Neural cell (in vitro differentiated cells): ENCODE data around the gene SRP68.
"Not testable (repeated sequence)": the region's sequence is repeated elsewhere in the genome, so short reads cannot be mapped to it uniquely, and the experiment has no call there.

Experiments used
- EZH2 ChIP-seq: fragments of 200-600, 300-800 bp; shearing (Covaris generic), sonication (generic); IDR thresholded peaks from 2 replicates; pipeline ENCODE4 v1.6.1; 2014; ENCODE audit warnings: antibody characterized with exemption, low read length, borderline replicate concordance, mild to moderate bottlenecking; ENCODE audit not compliant: insufficient read depth, poor library complexity, severe bottlenecking
- REST ChIP-seq: IDR thresholded peaks from 2 replicates; pipeline ENCODE4 v1.6.1; 2012; ENCODE audit warnings: borderline replicate concordance

DNA sequence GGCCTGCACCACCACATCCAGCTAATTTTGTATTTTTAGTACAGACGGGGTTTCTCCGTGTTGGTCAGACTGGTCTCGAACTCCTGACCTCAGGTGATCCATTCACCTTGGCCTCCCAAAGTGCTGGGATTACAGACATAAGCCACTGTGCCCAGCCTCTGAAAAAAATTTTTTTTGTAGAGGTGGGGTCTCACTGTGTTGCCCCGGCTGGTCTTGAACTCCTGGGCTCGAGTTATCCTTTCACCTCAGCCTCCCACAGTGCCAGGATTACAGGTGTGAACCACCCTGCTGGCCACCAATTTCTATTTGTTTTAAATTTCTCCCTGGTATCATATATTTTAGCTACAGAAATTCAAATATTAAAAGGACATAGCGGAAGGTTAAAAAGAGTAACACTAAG, 14.1 kb downstream of the SRP68 start:
- TF ChIP-seq REST, EZH2: not testable (repeated sequence)
